Gastrocnemius medialis (tissue), 4 donors: ENCODE measurements around the gene SCAF1.

Experiments
- POLR2A ChIP-seq, 2 donors: fragments of 450-650 bp; IDR thresholded peaks; one replicate each; pipeline ENCODE4 v1.6.1; 2017; ENCODE audit warnings: antibody characterized with exemption in 2 of 2, mild to moderate bottlenecking in 2 of 2, moderate library complexity in 2 of 2
- TF ChIP-seq, protein P1 (sequence below), 5 experiments: fragments of 450-650 bp in 3 of 5; fragments of 200-600 bp in 2 of 5; sonication (generic) in 2 of 5; IDR thresholded peaks in 4 of 5; conservative IDR thresholded peaks in 1 of 5; 1 replicate in 4 of 5; 2 replicates in 1 of 5; pipeline ENCODE4 v1.5.1; 2016 to 2019; ENCODE audit warnings: antibody characterized with exemption in 5 of 5, mild to moderate bottlenecking in 3 of 5, moderate library complexity in 3 of 5

- TF ChIP-seq, protein P1, sequence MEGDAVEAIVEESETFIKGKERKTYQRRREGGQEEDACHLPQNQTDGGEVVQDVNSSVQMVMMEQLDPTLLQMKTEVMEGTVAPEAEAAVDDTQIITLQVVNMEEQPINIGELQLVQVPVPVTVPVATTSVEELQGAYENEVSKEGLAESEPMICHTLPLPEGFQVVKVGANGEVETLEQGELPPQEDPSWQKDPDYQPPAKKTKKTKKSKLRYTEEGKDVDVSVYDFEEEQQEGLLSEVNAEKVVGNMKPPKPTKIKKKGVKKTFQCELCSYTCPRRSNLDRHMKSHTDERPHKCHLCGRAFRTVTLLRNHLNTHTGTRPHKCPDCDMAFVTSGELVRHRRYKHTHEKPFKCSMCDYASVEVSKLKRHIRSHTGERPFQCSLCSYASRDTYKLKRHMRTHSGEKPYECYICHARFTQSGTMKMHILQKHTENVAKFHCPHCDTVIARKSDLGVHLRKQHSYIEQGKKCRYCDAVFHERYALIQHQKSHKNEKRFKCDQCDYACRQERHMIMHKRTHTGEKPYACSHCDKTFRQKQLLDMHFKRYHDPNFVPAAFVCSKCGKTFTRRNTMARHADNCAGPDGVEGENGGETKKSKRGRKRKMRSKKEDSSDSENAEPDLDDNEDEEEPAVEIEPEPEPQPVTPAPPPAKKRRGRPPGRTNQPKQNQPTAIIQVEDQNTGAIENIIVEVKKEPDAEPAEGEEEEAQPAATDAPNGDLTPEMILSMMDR (IDR thresholded peaks at IDR 0.05 in 4 of 5, conservative IDR thresholded peaks at IDR 0.05 in 1 of 5): no peak
- TF ChIP-seq POLR2A (IDR thresholded peaks at IDR 0.05): no peak
Observed at GRCh38 chr19:49631014-49631588, 10.9 kb upstream of the SCAF1 start.
